ENCODE results near the gene TMEM233. TPM values are rescaled to one million over a fixed set of nuclear protein-coding genes. Genes with fewer than 3 reads are reported as not detected.

TMEM233 gene
- total RNA-seq, 1 experiment from 2014 or later = 0.28 TPM

DNA sequence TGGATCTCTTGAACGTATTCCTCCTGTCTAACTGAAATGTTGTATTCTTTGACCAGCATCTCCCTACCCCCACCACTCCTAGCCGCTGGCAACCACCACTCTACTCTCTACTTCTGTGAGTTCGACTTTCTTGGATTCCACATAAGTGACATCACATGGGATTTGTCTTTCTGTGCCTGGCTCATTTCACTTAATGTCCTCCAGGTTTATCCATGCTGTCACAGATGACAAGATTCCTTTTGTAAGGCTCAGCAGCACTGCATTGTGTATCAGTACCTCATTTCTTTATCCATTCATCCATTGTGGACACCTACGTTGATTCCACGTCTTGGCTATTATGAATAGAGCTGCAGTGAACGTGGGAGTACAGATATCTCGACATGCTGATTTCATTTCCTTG lies 84.9 kb downstream of the TMEM233 start:
- no peak overlapping the region for H3K27ac Mint-ChIP-seq
- DNase-seq (ENCODE audit: low spot score) (no peak), ATAC-seq (no peak)
- H3K36me3 Mint-ChIP-seq = peaks cover 75% of the 10 kb centered on the region
- peaks cover 18% of the 10 kb centered on the region for H3K4me1 Mint-ChIP-seq
- no peaks in the 10 kb centered on the region for H3K27me3 Mint-ChIP-seq (ENCODE audit: low read depth)
- no peak overlapping the region for H3K4me3 Mint-ChIP-seq
- TF ChIP-seq, protein P1, sequence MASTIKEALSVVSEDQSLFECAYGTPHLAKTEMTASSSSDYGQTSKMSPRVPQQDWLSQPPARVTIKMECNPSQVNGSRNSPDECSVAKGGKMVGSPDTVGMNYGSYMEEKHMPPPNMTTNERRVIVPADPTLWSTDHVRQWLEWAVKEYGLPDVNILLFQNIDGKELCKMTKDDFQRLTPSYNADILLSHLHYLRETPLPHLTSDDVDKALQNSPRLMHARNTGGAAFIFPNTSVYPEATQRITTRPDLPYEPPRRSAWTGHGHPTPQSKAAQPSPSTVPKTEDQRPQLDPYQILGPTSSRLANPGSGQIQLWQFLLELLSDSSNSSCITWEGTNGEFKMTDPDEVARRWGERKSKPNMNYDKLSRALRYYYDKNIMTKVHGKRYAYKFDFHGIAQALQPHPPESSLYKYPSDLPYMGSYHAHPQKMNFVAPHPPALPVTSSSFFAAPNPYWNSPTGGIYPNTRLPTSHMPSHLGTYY (CRISPR knock-in tag; IDR thresholded peaks at IDR 0.05) = no peak
- TF ChIP-seq SMAD3 (CRISPR knock-in tag; IDR thresholded peaks at IDR 0.05; ENCODE audit: borderline replicate concordance) = no peak
- no peak for TF ChIP-seq TCF7 (CRISPR knock-in tag; IDR thresholded peaks at IDR 0.05; ENCODE audit: low read depth)
- TF ChIP-seq JAZF1 (CRISPR knock-in tag; IDR thresholded peaks at IDR 0.05) = no peak
- TF ChIP-seq ATF1 (CRISPR knock-in tag; IDR thresholded peaks at IDR 0.05) = no peak
- TF ChIP-seq NFYB (CRISPR knock-in tag; conservative IDR thresholded peaks at IDR 0.05; ENCODE audit: low read depth) = no peak
- TF ChIP-seq, protein P2, sequence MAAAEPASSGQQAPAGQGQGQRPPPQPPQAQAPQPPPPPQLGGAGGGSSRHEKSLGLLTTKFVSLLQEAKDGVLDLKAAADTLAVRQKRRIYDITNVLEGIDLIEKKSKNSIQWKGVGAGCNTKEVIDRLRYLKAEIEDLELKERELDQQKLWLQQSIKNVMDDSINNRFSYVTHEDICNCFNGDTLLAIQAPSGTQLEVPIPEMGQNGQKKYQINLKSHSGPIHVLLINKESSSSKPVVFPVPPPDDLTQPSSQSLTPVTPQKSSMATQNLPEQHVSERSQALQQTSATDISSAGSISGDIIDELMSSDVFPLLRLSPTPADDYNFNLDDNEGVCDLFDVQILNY (CRISPR knock-in tag; IDR thresholded peaks at IDR 0.05) = no peak
- TF ChIP-seq, protein P3, sequence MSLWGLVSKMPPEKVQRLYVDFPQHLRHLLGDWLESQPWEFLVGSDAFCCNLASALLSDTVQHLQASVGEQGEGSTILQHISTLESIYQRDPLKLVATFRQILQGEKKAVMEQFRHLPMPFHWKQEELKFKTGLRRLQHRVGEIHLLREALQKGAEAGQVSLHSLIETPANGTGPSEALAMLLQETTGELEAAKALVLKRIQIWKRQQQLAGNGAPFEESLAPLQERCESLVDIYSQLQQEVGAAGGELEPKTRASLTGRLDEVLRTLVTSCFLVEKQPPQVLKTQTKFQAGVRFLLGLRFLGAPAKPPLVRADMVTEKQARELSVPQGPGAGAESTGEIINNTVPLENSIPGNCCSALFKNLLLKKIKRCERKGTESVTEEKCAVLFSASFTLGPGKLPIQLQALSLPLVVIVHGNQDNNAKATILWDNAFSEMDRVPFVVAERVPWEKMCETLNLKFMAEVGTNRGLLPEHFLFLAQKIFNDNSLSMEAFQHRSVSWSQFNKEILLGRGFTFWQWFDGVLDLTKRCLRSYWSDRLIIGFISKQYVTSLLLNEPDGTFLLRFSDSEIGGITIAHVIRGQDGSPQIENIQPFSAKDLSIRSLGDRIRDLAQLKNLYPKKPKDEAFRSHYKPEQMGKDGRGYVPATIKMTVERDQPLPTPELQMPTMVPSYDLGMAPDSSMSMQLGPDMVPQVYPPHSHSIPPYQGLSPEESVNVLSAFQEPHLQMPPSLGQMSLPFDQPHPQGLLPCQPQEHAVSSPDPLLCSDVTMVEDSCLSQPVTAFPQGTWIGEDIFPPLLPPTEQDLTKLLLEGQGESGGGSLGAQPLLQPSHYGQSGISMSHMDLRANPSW (CRISPR knock-in tag; conservative IDR thresholded peaks at IDR 0.05; ENCODE audit: low read depth) = no peak
- TF ChIP-seq SOX15 (CRISPR knock-in tag; IDR thresholded peaks at IDR 0.05) = no peak
- TF ChIP-seq EMX1 (CRISPR knock-in tag; IDR thresholded peaks at IDR 0.05) = no peak
- no peak for TF ChIP-seq TP53 (CRISPR knock-in tag; IDR thresholded peaks at IDR 0.05)
- TF ChIP-seq, protein P4, sequence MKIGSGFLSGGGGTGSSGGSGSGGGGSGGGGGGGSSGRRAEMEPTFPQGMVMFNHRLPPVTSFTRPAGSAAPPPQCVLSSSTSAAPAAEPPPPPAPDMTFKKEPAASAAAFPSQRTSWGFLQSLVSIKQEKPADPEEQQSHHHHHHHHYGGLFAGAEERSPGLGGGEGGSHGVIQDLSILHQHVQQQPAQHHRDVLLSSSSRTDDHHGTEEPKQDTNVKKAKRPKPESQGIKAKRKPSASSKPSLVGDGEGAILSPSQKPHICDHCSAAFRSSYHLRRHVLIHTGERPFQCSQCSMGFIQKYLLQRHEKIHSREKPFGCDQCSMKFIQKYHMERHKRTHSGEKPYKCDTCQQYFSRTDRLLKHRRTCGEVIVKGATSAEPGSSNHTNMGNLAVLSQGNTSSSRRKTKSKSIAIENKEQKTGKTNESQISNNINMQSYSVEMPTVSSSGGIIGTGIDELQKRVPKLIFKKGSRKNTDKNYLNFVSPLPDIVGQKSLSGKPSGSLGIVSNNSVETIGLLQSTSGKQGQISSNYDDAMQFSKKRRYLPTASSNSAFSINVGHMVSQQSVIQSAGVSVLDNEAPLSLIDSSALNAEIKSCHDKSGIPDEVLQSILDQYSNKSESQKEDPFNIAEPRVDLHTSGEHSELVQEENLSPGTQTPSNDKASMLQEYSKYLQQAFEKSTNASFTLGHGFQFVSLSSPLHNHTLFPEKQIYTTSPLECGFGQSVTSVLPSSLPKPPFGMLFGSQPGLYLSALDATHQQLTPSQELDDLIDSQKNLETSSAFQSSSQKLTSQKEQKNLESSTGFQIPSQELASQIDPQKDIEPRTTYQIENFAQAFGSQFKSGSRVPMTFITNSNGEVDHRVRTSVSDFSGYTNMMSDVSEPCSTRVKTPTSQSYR (CRISPR knock-in tag; IDR thresholded peaks at IDR 0.05) = no peak
- TF ChIP-seq, protein P5, sequence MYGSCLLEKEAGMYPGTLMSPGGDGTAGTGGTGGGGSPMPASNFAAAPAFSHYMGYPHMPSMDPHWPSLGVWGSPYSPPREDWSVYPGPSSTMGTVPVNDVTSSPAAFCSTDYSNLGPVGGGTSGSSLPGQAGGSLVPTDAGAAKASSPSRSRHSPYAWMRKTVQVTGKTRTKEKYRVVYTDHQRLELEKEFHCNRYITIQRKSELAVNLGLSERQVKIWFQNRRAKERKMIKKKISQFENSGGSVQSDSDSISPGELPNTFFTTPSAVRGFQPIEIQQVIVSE (CRISPR knock-in tag; IDR thresholded peaks at IDR 0.05; ENCODE audit: borderline replicate concordance) = no peak
- TF ChIP-seq, protein P6, sequence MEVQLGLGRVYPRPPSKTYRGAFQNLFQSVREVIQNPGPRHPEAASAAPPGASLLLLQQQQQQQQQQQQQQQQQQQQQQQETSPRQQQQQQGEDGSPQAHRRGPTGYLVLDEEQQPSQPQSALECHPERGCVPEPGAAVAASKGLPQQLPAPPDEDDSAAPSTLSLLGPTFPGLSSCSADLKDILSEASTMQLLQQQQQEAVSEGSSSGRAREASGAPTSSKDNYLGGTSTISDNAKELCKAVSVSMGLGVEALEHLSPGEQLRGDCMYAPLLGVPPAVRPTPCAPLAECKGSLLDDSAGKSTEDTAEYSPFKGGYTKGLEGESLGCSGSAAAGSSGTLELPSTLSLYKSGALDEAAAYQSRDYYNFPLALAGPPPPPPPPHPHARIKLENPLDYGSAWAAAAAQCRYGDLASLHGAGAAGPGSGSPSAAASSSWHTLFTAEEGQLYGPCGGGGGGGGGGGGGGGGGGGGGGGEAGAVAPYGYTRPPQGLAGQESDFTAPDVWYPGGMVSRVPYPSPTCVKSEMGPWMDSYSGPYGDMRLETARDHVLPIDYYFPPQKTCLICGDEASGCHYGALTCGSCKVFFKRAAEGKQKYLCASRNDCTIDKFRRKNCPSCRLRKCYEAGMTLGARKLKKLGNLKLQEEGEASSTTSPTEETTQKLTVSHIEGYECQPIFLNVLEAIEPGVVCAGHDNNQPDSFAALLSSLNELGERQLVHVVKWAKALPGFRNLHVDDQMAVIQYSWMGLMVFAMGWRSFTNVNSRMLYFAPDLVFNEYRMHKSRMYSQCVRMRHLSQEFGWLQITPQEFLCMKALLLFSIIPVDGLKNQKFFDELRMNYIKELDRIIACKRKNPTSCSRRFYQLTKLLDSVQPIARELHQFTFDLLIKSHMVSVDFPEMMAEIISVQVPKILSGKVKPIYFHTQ (CRISPR knock-in tag; IDR thresholded peaks at IDR 0.05) = no peak
- TF ChIP-seq, protein P7, sequence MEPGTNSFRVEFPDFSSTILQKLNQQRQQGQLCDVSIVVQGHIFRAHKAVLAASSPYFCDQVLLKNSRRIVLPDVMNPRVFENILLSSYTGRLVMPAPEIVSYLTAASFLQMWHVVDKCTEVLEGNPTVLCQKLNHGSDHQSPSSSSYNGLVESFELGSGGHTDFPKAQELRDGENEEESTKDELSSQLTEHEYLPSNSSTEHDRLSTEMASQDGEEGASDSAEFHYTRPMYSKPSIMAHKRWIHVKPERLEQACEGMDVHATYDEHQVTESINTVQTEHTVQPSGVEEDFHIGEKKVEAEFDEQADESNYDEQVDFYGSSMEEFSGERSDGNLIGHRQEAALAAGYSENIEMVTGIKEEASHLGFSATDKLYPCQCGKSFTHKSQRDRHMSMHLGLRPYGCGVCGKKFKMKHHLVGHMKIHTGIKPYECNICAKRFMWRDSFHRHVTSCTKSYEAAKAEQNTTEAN (CRISPR knock-in tag; IDR thresholded peaks at IDR 0.05) = no peak
- no peak for TF ChIP-seq NR2C2 (CRISPR knock-in tag; IDR thresholded peaks at IDR 0.05)
- POLR2A ChIA-PET = no interaction called here
- H3K9me3 Mint-ChIP-seq = no peaks in the 10 kb centered on the region
- CTCF ChIA-PET = interaction anchor here (4.0 kb wide), 1 partner anchor 36 kb away, joined by 12 read pairs; no protein-coding TSS in a partner anchor
